Thyroid gland (tissue), 4 donors: ENCODE data around the gene MRPS27. TPM values are rescaled to one million over a fixed set of nuclear protein-coding genes. Genes with fewer than 3 reads are reported as not detected.

Source experiments
- DNase-seq, 2 donors: peaks; one replicate each; pipeline ENCODE4 v3.0.0-alpha.2; 2019
- H3K27ac ChIP-seq, 3 donors: fragments of 200-600 bp; sonication (generic); 1 replicate in 2 of 3; 2 replicates in 1 of 3; pipeline ENCODE4 v1.5.1; 2016 to 2019; ENCODE audit warnings: mild to moderate bottlenecking in 1 of 3, moderate library complexity in 1 of 3
- H3K27me3 ChIP-seq: fragments of 200-600 bp; sonication (generic); one replicate; pipeline ENCODE4 v1.5.1; 2019
- H3K36me3 ChIP-seq, 2 donors: fragments of 200-600 bp; sonication (generic); one replicate each; pipeline ENCODE4 v1.5.1; 2016 to 2019
- H3K4me1 ChIP-seq, 2 donors: fragments of 200-600 bp; sonication (generic); one replicate each; pipeline ENCODE4 v1.5.1; 2017 to 2019
- H3K4me3 ChIP-seq, 3 donors: fragments of 200-600 bp; sonication (generic); replicated peaks in 1 of 3; 1 replicate in 2 of 3; 2 replicates in 1 of 3; pipeline ENCODE4 v1.5.1; 2016; ENCODE audit warnings: mild to moderate bottlenecking in 1 of 3
- H3K9me3 ChIP-seq: fragments of 200-600 bp; sonication (generic); one replicate; pipeline ENCODE4 v1.5.1; 2017
- POLR2A ChIP-seq, 2 donors: fragments of 450-650 bp; IDR thresholded peaks; one replicate each; pipeline ENCODE4 v1.6.1; 2017; ENCODE audit warnings: antibody characterized with exemption in 2 of 2, mild to moderate bottlenecking in 2 of 2, moderate library complexity in 1 of 2
- WGBS, 2 donors: methylation state at CpG; one replicate each; pipeline ENCODE4 v1.1.5; 2017; 5-methylcytosine and 5-hydroxymethylcytosine counted together
- intact Hi-C: fragments of 100-400 bp; cut with DNase I; formaldehyde crosslinking; loops from one replicate; pipeline ENCODE4 v1.15.1; 2023
- total RNA-seq, 4 donors: library from RNA; depleted of rRNA; stranded (reverse); fragments of >200 nt; gene quantifications; one replicate each; pipeline ENCODE4 v1.2.3, GENCODE V29; 2016
- TF ChIP-seq, protein P1 (sequence below), 6 experiments: fragments of 200-600 bp in 3 of 6; fragments of 450-650 bp in 3 of 6; sonication (generic) in 3 of 6; IDR thresholded peaks; one replicate each; pipeline ENCODE4 v1.5.1; 2016 to 2019; ENCODE audit warnings: antibody characterized with exemption in 6 of 6, mild to moderate bottlenecking in 2 of 6, inconsistent platforms in 1 of 6, moderate library complexity in 1 of 6

Gene MRPS27
- total RNA-seq, 4 donors from 2014 or later: 71.4 to 86.1 (median 80.4) TPM

DNA sequence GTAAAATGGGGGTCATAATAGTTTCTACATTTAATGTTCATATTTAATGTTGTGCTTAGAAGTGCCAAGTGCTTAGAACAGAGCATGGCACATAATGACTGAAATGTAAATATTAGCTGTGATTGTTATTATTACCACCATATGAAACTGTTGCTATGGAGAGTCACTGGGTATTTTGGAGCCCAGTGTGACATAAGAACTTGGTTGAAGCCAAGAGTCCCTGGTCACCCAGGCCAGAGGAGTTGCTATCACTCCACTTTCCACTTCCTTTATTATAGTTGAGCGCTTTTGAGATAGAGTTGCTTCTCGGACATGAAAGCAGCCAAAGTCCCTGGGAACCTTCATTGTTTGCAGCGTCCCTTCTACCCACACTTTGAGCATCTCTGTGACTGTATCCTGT is 135.6 kb downstream of the MRPS27 start:
- Histone ChIP-seq H3K4me1 (no peaks in the 10 kb centered on the region), H3K9me3 (no peaks in the 10 kb centered on the region), H3K27me3 (no peaks in the 10 kb centered on the region), H3K4me3 (no peak overlapping the region), H3K27ac (no peak overlapping the region), H3K36me3 (no peaks in the 10 kb centered on the region)
- DNase-seq: no peak
- intact Hi-C loops: no loop called here
- TF ChIP-seq POLR2A (IDR thresholded peaks at IDR 0.05): no peak
- TF ChIP-seq, protein P1, sequence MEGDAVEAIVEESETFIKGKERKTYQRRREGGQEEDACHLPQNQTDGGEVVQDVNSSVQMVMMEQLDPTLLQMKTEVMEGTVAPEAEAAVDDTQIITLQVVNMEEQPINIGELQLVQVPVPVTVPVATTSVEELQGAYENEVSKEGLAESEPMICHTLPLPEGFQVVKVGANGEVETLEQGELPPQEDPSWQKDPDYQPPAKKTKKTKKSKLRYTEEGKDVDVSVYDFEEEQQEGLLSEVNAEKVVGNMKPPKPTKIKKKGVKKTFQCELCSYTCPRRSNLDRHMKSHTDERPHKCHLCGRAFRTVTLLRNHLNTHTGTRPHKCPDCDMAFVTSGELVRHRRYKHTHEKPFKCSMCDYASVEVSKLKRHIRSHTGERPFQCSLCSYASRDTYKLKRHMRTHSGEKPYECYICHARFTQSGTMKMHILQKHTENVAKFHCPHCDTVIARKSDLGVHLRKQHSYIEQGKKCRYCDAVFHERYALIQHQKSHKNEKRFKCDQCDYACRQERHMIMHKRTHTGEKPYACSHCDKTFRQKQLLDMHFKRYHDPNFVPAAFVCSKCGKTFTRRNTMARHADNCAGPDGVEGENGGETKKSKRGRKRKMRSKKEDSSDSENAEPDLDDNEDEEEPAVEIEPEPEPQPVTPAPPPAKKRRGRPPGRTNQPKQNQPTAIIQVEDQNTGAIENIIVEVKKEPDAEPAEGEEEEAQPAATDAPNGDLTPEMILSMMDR (IDR thresholded peaks at IDR 0.05): no peak
- WGBS, 2 donors: 87 to 91% methylated on average over 3 of the region's 3 CpGs

DNA sequence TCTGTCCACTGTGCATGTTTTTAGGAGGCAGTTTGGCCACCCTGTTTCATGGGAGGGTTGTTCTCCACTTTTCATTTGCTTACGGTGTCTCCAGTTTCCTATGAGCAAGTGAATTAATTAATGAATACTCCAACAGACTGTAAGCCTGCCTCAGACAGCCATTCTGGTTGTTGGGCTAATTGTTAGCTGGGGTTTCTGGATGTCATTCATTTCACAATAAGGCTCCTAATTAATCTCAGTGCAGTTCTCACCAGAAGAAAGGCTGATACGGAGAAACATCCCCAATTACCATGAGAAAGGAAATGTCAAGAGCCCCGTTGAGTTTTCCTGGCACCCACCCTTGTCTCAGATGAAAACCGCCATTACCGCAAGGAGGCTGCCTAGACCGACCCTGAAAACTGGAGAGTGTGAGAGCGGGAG is 136.9 kb downstream of the MRPS27 start:
- Histone ChIP-seq H3K27me3 (no peaks in the 10 kb centered on the region), H3K36me3 (no peaks in the 10 kb centered on the region), H3K9me3 (no peaks in the 10 kb centered on the region), H3K27ac (no peak overlapping the region), H3K4me3 (no peak overlapping the region), H3K4me1 (no peaks in the 10 kb centered on the region)
- WGBS, 2 donors: 82 to 84% methylated on average over 7 of the region's 7 CpGs
- no peak for TF ChIP-seq POLR2A (IDR thresholded peaks at IDR 0.05)
- TF ChIP-seq, protein P1 (IDR thresholded peaks at IDR 0.05): no peak
- intact Hi-C loops: no loop called here
- no peak for DNase-seq

DNA sequence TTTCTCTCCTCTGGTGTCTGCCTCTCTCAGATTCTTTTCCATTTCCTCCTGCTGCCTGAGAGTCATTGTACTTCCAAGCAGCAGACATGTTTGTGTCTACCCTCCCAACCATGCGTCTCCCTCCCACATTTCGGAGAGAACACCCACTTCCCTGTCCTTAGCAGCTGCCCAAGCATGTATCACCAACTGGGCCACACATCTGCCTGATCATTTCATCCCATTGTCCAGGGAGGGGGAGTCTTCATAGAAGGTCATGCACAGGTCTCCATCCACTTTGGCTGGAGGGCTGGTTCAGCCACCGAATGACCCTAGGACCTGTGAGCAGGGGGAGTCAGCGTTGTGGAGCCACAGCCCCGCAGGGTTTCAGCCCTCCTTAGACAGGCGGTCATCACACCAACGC is 137.4 kb downstream of the MRPS27 start:
- Histone ChIP-seq H3K9me3 (no peaks in the 10 kb centered on the region), H3K4me3 (no peak overlapping the region), H3K27me3 (no peaks in the 10 kb centered on the region), H3K27ac (no peak overlapping the region), H3K36me3 (no peaks in the 10 kb centered on the region), H3K4me1 (no peaks in the 10 kb centered on the region)
- DNase-seq: no peak
- intact Hi-C loops: no loop called here
- WGBS, 2 donors: 88% methylated on average over 7 of the region's 7 CpGs
- no peak for TF ChIP-seq POLR2A (IDR thresholded peaks at IDR 0.05)
- TF ChIP-seq, protein P1 (IDR thresholded peaks at IDR 0.05): no peak

DNA sequence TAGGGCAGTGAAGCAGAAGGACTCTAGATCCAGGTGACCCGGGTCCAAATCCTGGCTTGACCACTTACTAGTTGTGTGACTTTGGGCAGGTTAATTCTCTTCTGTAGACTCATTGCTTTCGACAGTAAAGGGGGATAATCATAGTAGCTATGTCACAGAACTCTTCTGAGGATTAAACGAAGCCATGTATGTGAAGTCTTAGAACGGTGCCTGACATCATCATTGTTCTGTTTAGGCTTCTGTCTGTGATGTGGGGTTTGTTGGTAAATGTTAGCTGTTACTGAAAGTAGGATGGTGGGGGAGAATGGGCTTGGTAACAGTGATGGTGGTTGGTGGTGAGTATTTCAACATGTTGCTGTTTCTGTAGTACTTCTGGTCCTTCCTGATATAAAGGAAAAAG is 139.1 kb downstream of the MRPS27 start:
- no peak for DNase-seq
- intact Hi-C loops: no loop called here
- H3K27me3 ChIP-seq: no peaks in the 10 kb centered on the region
- H3K27ac ChIP-seq: no peak overlapping the region
- H3K9me3 ChIP-seq: no peaks in the 10 kb centered on the region
- no peaks in the 10 kb centered on the region for H3K4me1 ChIP-seq
- 71 to 97% methylated on average over 4 of the region's 4 CpGs for WGBS, 2 donors
- TF ChIP-seq, protein P1 (IDR thresholded peaks at IDR 0.05): no peak
- TF ChIP-seq POLR2A (IDR thresholded peaks at IDR 0.05): no peak
- no peaks in the 10 kb centered on the region for H3K36me3 ChIP-seq
- H3K4me3 ChIP-seq: no peak overlapping the region

DNA sequence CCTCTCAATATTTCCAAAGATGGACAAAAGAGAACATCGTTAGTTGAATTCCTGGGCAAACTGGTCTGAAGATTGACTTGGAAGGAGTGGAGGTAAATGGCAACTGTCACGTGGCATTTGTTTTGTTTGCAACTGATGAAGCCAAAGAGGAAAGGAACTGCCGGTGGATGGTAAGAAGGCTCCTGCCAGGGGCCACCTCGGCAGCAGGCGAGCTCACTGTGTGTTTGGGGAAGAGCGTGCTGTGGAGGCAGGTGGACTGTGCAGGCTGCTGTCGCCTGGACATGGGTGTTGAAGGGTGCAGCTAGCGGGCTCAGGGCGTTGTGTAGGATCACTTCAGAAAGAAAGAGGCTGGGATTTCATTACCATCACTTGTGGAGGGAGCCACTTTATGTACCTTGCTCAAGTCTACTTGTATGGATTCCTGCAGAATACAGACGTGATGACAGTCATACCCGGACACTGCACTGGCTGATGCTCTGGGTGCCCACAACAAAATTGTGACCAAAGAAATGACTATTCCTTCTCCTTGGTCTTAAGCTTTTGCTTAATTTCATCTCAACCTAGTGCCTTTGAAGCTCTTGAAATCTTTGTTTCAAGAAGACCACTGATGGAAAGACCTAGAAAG is 140.1 kb downstream of the MRPS27 start:
- WGBS, 2 donors: 71 to 80% methylated on average over 11 of the region's 11 CpGs
- intact Hi-C loops: no loop called here
- Histone ChIP-seq H3K27me3 (no peaks in the 10 kb centered on the region), H3K9me3 (no peaks in the 10 kb centered on the region), H3K4me3 (no peak overlapping the region), H3K4me1 (no peaks in the 10 kb centered on the region), H3K27ac (no peak overlapping the region), H3K36me3 (no peaks in the 10 kb centered on the region)
- DNase-seq: no peak
- TF ChIP-seq, protein P1 (IDR thresholded peaks at IDR 0.05): no peak
- no peak for TF ChIP-seq POLR2A (IDR thresholded peaks at IDR 0.05)
